ENCODE measurements around the gene FADS1.

FADS1 gene

DNA sequence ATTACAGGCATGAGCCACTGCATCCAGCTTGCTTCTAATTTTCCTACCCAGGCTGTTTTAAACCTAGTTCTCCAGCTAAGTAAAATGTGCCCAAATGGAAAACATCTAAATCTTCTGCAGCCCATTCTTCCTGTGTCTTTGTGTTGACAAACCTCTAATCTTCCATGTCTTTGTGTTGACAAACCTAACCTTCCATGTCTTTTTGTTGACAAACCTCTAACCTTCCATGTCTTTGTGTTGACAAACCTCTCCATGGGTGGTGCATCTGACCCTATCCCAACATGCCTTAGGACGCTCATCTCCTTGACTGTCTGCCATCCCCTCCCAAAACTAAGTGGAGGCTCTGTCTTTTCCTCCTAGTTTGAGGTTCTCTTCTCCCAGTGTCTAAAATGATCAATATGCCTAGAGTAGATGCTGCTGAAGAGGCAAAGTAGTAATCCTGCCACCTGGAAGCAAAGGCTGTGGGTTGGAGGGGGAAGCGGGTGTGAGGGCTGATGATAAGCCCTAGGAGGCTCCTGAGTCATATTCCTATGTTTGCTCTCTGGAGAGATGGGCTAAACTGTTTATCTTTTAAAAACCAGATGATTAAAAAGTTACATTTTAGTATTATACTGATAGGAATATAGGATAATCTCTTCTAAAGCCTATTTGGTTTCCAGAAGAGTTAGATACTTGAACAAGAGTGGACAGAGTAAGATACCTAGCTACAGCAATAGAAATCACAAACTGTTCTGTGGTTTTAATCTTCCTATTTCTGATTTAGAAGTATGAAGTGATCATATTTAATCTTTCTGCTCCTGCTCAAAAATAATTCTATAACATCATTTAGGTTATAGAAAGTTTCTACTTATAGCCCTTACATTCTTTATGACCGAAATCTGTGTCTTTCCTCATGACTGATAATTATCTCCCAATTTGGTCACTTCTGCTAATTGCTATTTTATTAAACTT, 16.2 kb downstream of the FADS1 start:
- TF ChIP-seq, protein P1, sequence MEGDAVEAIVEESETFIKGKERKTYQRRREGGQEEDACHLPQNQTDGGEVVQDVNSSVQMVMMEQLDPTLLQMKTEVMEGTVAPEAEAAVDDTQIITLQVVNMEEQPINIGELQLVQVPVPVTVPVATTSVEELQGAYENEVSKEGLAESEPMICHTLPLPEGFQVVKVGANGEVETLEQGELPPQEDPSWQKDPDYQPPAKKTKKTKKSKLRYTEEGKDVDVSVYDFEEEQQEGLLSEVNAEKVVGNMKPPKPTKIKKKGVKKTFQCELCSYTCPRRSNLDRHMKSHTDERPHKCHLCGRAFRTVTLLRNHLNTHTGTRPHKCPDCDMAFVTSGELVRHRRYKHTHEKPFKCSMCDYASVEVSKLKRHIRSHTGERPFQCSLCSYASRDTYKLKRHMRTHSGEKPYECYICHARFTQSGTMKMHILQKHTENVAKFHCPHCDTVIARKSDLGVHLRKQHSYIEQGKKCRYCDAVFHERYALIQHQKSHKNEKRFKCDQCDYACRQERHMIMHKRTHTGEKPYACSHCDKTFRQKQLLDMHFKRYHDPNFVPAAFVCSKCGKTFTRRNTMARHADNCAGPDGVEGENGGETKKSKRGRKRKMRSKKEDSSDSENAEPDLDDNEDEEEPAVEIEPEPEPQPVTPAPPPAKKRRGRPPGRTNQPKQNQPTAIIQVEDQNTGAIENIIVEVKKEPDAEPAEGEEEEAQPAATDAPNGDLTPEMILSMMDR (conservative IDR thresholded peaks at IDR 0.05; ENCODE audit: low read depth, low read length) = no peak
- no peak overlapping the region for H3K4me3 ChIP-seq (ENCODE audit: low read depth, low read length)
- DNase-seq (ENCODE audit: low read depth) = no peak

DNA sequence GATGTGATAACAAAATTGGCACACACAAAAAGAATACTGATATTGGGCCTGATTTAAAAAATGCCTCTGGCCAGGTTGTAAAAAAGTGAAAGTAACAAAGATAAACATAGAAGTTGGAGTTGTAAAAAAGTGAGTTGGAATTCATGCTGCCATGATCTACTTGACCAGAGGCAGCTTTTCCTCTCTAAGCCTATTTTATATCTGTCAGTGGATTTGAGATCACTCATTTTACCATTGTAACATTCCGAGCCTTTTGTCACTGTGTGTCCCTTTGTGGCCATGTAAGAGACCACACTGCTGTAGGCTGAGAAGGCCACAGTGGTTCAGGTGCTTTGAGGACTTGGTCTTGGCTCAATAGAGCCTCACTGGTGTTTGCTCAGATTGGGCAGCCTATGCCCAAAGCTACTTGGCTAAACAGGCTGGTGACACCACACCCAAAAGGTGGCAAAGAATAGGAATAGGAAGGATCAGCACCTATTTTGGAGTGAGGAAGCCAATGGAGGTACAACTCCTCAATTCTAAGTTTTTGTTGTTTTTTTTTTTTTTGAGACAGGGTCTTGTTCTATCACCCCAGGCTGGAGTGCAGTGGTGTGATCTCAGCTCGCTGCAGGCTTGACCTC, 17.0 kb downstream of the FADS1 start:
- TF ChIP-seq, protein P1 (conservative IDR thresholded peaks at IDR 0.05; ENCODE audit: low read depth, low read length) = no peak
- no peak overlapping the region for H3K4me3 ChIP-seq (ENCODE audit: low read depth, low read length)
- no peak for DNase-seq (ENCODE audit: low read depth)

DNA sequence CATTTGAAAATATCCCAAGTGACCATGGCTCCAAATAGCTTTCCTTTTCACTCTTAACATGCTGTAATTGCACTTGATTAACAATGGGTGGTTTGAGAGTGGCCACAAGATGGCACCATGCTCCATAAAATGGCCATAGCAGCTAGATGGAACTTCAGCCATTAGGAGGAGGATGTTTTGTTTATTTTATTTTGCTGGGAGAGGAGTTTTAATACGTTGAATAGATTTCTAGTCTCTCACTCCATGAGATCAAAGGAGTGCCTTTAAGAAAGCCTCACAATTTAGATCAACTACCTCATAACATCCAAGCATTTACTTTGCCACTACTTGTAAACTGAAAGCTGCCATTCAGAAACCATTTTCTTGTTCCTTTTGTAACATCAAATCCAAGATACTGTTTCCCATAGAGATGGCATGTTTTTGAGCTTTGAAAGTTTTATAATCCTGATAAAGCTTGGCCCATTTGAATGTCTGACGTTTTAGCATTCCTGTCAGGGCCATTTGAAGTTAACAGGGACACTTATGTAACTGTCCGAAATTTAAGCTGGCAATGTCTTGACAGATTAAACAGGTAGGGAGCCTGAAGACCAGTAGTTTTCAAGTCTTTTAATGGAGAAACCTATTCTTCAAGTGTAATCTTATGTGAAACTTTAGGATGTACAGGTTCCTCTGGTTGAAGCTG, 19.4 kb downstream of the FADS1 start:
- TF ChIP-seq, protein P1 (conservative IDR thresholded peaks at IDR 0.05; ENCODE audit: low read depth, low read length) = peak; percentile 89
- peak; percentile 95 for DNase-seq (ENCODE audit: low read depth)

DNA sequence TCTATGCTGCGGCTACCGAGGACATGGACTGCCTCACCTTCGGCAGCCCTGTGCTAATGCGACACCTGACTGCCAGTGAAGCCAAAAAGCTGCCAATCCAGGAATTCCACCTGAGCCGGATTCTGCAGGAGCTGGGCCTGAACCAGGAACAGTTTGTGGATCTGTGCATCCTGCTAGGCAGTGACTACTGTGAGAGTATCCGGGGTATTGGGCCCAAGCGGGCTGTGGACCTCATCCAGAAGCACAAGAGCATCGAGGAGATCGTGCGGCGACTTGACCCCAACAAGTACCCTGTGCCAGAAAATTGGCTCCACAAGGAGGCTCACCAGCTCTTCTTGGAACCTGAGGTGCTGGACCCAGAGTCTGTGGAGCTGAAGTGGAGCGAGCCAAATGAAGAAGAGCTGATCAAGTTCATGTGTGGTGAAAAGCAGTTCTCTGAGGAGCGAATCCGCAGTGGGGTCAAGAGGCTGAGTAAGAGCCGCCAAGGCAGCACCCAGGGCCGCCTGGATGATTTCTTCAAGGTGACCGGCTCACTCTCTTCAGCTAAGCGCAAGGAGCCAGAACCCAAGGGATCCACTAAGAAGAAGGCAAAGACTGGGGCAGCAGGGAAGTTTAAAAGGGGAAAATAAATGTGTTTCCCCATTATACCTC, 20.8 kb downstream of the FADS1 start:
- TF ChIP-seq, protein P1 (conservative IDR thresholded peaks at IDR 0.05; ENCODE audit: low read depth, low read length) = no peak
- no peak for DNase-seq (ENCODE audit: low read depth)
- no peak overlapping the region for H3K4me3 ChIP-seq (ENCODE audit: low read depth, low read length)

More for the DNA sequence above, 19.4 kb downstream of the FADS1 start:
- H3K4me3 ChIP-seq (ENCODE audit: low read depth, low read length) = no peak overlapping the region

DNA sequence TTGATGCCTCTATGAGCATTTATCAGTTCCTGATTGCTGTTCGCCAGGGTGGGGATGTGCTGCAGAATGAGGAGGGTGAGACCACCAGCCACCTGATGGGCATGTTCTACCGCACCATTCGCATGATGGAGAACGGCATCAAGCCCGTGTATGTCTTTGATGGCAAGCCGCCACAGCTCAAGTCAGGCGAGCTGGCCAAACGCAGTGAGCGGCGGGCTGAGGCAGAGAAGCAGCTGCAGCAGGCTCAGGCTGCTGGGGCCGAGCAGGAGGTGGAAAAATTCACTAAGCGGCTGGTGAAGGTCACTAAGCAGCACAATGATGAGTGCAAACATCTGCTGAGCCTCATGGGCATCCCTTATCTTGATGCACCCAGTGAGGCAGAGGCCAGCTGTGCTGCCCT, 21.3 kb downstream of the FADS1 start:
- DNase-seq (ENCODE audit: low read depth) = no peak
- no peak overlapping the region for H3K4me3 ChIP-seq (ENCODE audit: low read depth, low read length)
- TF ChIP-seq, protein P1 (conservative IDR thresholded peaks at IDR 0.05; ENCODE audit: low read depth, low read length) = no peak

DNA sequence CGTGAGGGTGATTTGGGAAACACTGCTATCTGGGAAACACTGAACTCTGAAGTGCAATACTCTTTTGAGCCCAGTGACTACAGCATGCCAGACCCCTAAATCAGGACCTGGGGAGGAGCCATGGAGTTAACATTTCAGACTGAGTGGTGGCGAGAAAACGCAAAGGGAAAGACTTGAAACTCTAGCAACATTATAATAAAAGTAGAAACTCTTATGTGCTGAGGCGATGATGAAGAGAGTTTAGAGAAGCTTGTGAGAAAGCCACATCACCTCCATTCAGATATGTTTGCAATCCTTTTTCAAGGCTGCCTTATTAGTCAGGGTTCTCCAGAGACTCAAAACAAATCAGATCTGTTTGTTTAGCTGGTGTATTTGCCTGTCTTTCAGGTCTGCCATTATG, 22.2 kb downstream of the FADS1 start:
- TF ChIP-seq, protein P1 (conservative IDR thresholded peaks at IDR 0.05; ENCODE audit: low read depth, low read length) = no peak
- DNase-seq (ENCODE audit: low read depth) = no peak
- no peak overlapping the region for H3K4me3 ChIP-seq (ENCODE audit: low read depth, low read length)

All from choroid plexus epithelial cell (primary cell).